ENCODE results near the gene PHF2. TPM values are rescaled to one million over a fixed set of nuclear protein-coding genes. Genes with fewer than 3 reads are reported as not detected.

PHF2 gene
- polyA plus RNA-seq, 3 donors = 0.40 to 16.0 (median 0.97) TPM

GRCh38 chr9:93690618-93691017 is 114.2 kb downstream of the PHF2 start:
- H3K4me1 ChIP-seq (ENCODE audit: control insufficient read depth in 1 of 2, insufficient read depth in 2 of 2, low read length in 2 of 2) = no peaks in the 10 kb centered on the region
- H3K79me2 ChIP-seq (ENCODE audit: insufficient read depth, low read length) = no peaks in the 10 kb centered on the region
- WGBS (ENCODE audit: insufficient coverage) = no CpG with 5 or more reads among the region's 1 CpG
- no peaks in the 10 kb centered on the region for H3K36me3 Mint-ChIP-seq
- H3K9me3 ChIP-seq (replicated peaks in 1 of 2; ENCODE audit: control insufficient read depth in 1 of 2, insufficient read depth in 1 of 2, low read length in 2 of 2) = peaks cover 0 to 12% of the 10 kb centered on the region in 2 donors
- no peaks in the 10 kb centered on the region for H4K20me1 ChIP-seq (ENCODE audit: insufficient read depth, low read length)
- no peak overlapping the region for H3K27ac Mint-ChIP-seq
- no peak for DNase-seq
- H3K27ac ChIP-seq (ENCODE audit: low read depth in 1 of 2, low read length in 2 of 2) = no peak overlapping the region
- intact Hi-C loops (cut with micrococcal nuclease) = no loop called here
- H3K36me3 ChIP-seq (replicated peaks in 1 of 2; ENCODE audit: control insufficient read depth in 1 of 2, insufficient read depth in 2 of 2, low read length in 2 of 2) = no peaks in the 10 kb centered on the region
- H3K27me3 ChIP-seq (ENCODE audit: control insufficient read depth in 2 of 2, insufficient read depth in 2 of 2, low read length in 2 of 2) = no peaks in the 10 kb centered on the region
- H3K4me3 ChIP-seq (replicated peaks in 1 of 3; ENCODE audit: low read depth in 2 of 3, low read length in 3 of 3) = no peak overlapping the region
- peaks cover 3 to 11% (median 4%) of the 10 kb centered on the region in 3 donors for H3K27me3 Mint-ChIP-seq (ENCODE audit: low read depth in 3 of 3)
- H3K9ac ChIP-seq (ENCODE audit: insufficient read depth, low read length, poor library complexity, severe bottlenecking) = no peak overlapping the region
- no peak overlapping the region for H3K4me2 ChIP-seq (replicated peaks; ENCODE audit: extremely low read depth, low read length, poor library complexity, severe bottlenecking)
- H3K9me3 Mint-ChIP-seq = peaks cover 7 to 26% (median 18%) of the 10 kb centered on the region in 7 donors
- H3K4me1 Mint-ChIP-seq = no peaks in the 10 kb centered on the region
- no peak overlapping the region for H2AFZ ChIP-seq (ENCODE audit: insufficient read depth, low read depth, low read length, poor library complexity, severe bottlenecking)
- no peak for TF ChIP-seq CTCF (IDR thresholded peaks at IDR 0.05)
- H3K4me3 Mint-ChIP-seq = no peak overlapping the region

GRCh38 chr9:93693129-93693528 is 116.7 kb downstream of the PHF2 start:
- Mint-ChIP-seq H3K4me3 (no peak overlapping the region), H3K27ac (no peak overlapping the region), H3K36me3 (no peaks in the 10 kb centered on the region), H3K9me3 (peaks cover 9 to 33% (median 25%) of the 10 kb centered on the region in 7 donors), H3K27me3 (ENCODE audit: low read depth in 3 of 3) (peaks cover 2 to 13% (median 4%) of the 10 kb centered on the region in 3 donors), H3K4me1 (no peaks in the 10 kb centered on the region)
- H3K27ac ChIP-seq (ENCODE audit: low read depth in 1 of 2, low read length in 2 of 2) = no peak overlapping the region
- intact Hi-C loops (cut with micrococcal nuclease) = no loop called here
- WGBS (ENCODE audit: insufficient coverage) = no CpG with 5 or more reads among the region's 3 CpGs
- no peak for DNase-seq
- H3K4me2 ChIP-seq (replicated peaks; ENCODE audit: extremely low read depth, low read length, poor library complexity, severe bottlenecking) = no peak overlapping the region
- no peak overlapping the region for H3K4me3 ChIP-seq (replicated peaks in 1 of 3; ENCODE audit: low read depth in 2 of 3, low read length in 3 of 3)
- H4K20me1 ChIP-seq (ENCODE audit: insufficient read depth, low read length) = no peaks in the 10 kb centered on the region
- no peaks in the 10 kb centered on the region for H3K4me1 ChIP-seq (ENCODE audit: control insufficient read depth in 1 of 2, insufficient read depth in 2 of 2, low read length in 2 of 2)
- H3K36me3 ChIP-seq (replicated peaks in 1 of 2; ENCODE audit: control insufficient read depth in 1 of 2, insufficient read depth in 2 of 2, low read length in 2 of 2) = no peaks in the 10 kb centered on the region
- no peaks in the 10 kb centered on the region for H3K79me2 ChIP-seq (ENCODE audit: insufficient read depth, low read length)
- H3K9ac ChIP-seq (ENCODE audit: insufficient read depth, low read length, poor library complexity, severe bottlenecking) = no peak overlapping the region
- H2AFZ ChIP-seq (ENCODE audit: insufficient read depth, low read depth, low read length, poor library complexity, severe bottlenecking) = no peak overlapping the region
- H3K27me3 ChIP-seq (ENCODE audit: control insufficient read depth in 2 of 2, insufficient read depth in 2 of 2, low read length in 2 of 2) = no peaks in the 10 kb centered on the region
- peaks cover 12 to 14% of the 10 kb centered on the region in 2 donors for H3K9me3 ChIP-seq (replicated peaks in 1 of 2; ENCODE audit: control insufficient read depth in 1 of 2, insufficient read depth in 1 of 2, low read length in 2 of 2)
- no peak for TF ChIP-seq CTCF (IDR thresholded peaks at IDR 0.05)

Data from CD14-positive monocyte (primary cell).